H1 (cell line): ENCODE results near the gene HIBADH. TPM values are rescaled to one million over a fixed set of nuclear protein-coding genes. Genes with fewer than 3 reads are reported as not detected.

Experiments used
- BACH1 ChIP-seq: IDR thresholded peaks from 2 replicates; pipeline ENCODE4 v1.6.1; 2012; ENCODE audit warnings: low read length, improper control_type of control experiment
- CBX5 ChIP-seq: fragments of 300-800, 300-1000 bp; sonication (generic); IDR thresholded peaks from 2 replicates; pipeline ENCODE4 v1.7.1; 2016; ENCODE audit warnings: antibody characterized with exemption, low read length, low read depth
- CEBPB ChIP-seq: IDR thresholded peaks from 2 replicates; pipeline ENCODE4 v1.6.1; 2012; ENCODE audit warnings: low read depth, low read length
- CHD7 ChIP-seq: fragments of 300-600 bp; sonication (generic); IDR thresholded peaks from 2 replicates; pipeline ENCODE4 v1.7.1; 2012; ENCODE audit warnings: low read length, moderate library complexity, mild to moderate bottlenecking, inconsistent platforms; ENCODE audit not compliant: insufficient replicate concordance
- EP300 ChIP-seq, 2 experiments: IDR thresholded peaks; 1 replicate in 1 of 2; 2 replicates in 1 of 2; pipeline ENCODE4 v1.6.1; 2011 to 2012; ENCODE audit warnings: low read depth in 2 of 2, low read length in 2 of 2, mild to moderate bottlenecking in 2 of 2, borderline replicate concordance in 1 of 2, inconsistent platforms in 1 of 2, moderate library complexity in 1 of 2
- HDAC2 ChIP-seq, 2 experiments: fragments of 300-600 bp in 1 of 2; sonication (generic) in 1 of 2; IDR thresholded peaks; 2 replicates each; pipeline ENCODE4 v1.6.1; 2011 to 2012; ENCODE audit warnings: low read depth in 2 of 2, low read length in 2 of 2, mild to moderate bottlenecking in 2 of 2, moderate library complexity in 2 of 2, borderline replicate concordance in 1 of 2, inconsistent platforms in 1 of 2
- POLR2AphosphoS5 ChIP-seq: IDR thresholded peaks from 2 replicates; pipeline ENCODE4 v1.6.1; 2011; ENCODE audit warnings: low read depth, low read length
- RFX5 ChIP-seq: IDR thresholded peaks from 2 replicates; pipeline ENCODE4 v1.6.1; 2011; ENCODE audit warnings: low read depth, low read length, improper control_type of control experiment, borderline replicate concordance
- RXRA ChIP-seq: IDR thresholded peaks from 2 replicates; pipeline ENCODE4 v1.6.1; 2011; ENCODE audit warnings: low read depth, mild to moderate bottlenecking, low read length, moderate library complexity; ENCODE audit not compliant: insufficient read depth
- YY1 ChIP-seq: IDR thresholded peaks from 2 replicates; pipeline ENCODE4 v1.6.1; 2011; ENCODE audit warnings: low read depth, mild to moderate bottlenecking, low read length
- polyA plus RNA-seq, 7 experiments: library from polyadenylated mRNA; depleted of rRNA in 3 of 7; stranded (reverse) in 5 of 7; unstranded in 2 of 7; fragments of >200 nt in 5 of 7; fragments of 200-250 nt in 2 of 7; gene quantifications; 1 replicate in 5 of 7; 2 replicates in 1 of 7; 4 replicates in 1 of 7; pipeline versions ENCODE4 v1.2.1 to v1.2.3, GENCODE V29; 2011 to 2013; ENCODE audit warnings: missing spikeins in 2 of 7, mixed read lengths in 2 of 7
- total RNA-seq: library from RNA; stranded (reverse); fragmentation: NEBNext Ultra II Directional; extraction: Animal tissue kit (Norgen Biotek cat#: 25700); gene quantifications from 2 replicates; pipeline ENCODE4 v1.2.1, GENCODE V29; 2021

The HIBADH gene
- total and polyA plus RNA-seq, 2 of the 8 experiments (the other 6 are each of a cell fraction or from before 2014, with no cell fraction given) = 30.1 to 39.5 TPM

GRCh38 chr7:27605283-27605682 lies 57.4 kb downstream of the HIBADH start (continued):
- TF ChIP-seq CHD7 = no peak
- no peak for TF ChIP-seq POLR2AphosphoS5
- no peak for TF ChIP-seq HDAC2 (IDR thresholded peaks at IDR 0.05; ENCODE audit: borderline replicate concordance in 1 of 2, low read depth in 2 of 2, low read length in 2 of 2)
- no peak for TF ChIP-seq BACH1
- no peak for TF ChIP-seq CEBPB
- TF ChIP-seq RFX5 = no peak
- TF ChIP-seq CBX5 = no peak
- no peak for TF ChIP-seq RXRA
- TF ChIP-seq YY1 = no peak
- no peak for TF ChIP-seq EP300 (IDR thresholded peaks at IDR 0.05; ENCODE audit: borderline replicate concordance in 1 of 2, low read depth in 2 of 2, low read length in 2 of 2)
